TTC549 (cell line): ENCODE measurements around the gene MOB2.
"Not testable (repeated sequence)": the region's sequence is repeated elsewhere in the genome, so short reads cannot be mapped to it uniquely, and the experiment has no call there.

ENCODE experiments used
- FAIRE-seq: peaks from 2 replicates; lab custom pipeline; 2012; peaks lifted over from hg19 to GRCh38; lab: Jason Lieb, UNC

The MOB2 gene

DNA sequence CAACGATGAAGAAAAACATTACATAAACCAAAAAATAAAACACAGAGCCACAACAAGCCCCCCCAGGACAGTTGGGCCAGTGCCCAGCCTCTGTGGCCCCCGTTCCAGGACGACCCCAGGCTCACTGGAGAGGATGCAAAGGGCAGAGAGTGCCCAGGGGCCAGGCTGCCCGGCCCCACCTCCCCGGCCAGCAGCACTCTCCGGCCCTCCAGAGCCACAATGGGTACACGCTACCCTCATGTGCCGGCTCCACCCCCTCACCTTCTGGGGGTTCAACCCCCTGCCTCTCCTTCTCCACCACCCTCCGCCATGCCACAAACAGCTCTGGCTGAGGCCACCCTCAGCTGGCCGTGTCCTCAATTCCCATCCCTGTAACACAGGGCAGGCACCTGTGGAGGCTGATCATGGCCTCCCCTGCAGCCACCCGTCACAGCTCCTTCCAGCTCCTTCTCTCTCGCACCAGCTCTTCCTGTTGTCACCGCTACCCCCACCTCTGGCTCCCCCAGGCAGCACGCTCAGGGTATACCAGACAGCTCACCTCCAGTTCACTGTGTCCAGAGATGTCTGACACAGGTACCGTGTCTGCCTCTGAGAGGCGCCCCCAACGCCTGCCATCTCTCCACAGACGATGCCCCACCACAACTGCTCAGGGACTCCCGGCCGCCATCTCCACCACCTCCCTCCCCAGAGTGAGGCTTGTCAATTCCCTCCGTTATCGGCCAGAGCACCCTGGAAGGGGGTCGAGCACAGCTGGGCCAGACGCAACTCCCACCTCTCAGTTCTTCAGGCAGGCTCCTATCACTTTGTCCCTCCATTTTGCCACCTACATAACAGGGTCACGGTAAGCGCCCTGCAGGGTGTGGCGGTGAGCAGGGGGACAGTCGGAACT, 30.8 kb upstream of the MOB2 start:
- FAIRE-seq, result no peak

DNA sequence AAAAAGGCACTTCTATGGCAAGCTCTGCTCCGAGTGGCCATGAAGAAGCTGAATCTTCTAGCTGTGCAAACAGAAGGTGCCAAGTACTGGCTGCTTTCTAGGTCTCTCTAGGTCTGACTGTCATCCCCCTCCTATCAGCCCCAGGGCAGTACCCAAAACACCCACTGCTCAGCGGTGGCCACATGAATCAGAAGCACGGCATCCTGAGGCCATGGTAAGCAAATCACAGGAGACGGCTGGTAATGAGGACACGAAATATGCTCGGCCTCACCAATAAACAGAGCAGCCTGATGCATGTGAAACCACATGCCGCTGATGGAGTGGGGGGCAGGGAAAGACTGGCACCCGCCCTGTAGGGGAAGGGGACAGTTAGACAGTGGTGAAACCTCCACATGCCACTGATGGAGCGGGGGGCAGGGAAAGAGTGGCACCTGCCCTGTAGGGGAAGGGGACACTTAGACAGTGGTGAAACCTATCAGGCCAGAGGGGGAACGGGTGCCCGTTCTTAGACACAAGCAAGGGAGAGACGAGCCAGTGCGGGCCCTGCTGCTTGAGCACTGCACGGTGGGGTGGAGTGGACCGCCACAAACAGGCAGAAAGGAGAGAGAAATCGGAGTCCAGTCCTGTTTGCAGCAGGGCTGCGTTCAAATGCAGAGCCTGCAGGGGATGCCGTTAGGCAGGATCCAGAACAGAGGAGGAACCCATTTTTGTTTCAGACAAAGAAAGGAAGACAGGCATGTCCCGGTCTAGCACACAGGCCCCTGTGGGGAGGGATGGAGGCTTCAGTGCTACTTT, 29.9 kb upstream of the MOB2 start:
- FAIRE-seq, result no peak

DNA sequence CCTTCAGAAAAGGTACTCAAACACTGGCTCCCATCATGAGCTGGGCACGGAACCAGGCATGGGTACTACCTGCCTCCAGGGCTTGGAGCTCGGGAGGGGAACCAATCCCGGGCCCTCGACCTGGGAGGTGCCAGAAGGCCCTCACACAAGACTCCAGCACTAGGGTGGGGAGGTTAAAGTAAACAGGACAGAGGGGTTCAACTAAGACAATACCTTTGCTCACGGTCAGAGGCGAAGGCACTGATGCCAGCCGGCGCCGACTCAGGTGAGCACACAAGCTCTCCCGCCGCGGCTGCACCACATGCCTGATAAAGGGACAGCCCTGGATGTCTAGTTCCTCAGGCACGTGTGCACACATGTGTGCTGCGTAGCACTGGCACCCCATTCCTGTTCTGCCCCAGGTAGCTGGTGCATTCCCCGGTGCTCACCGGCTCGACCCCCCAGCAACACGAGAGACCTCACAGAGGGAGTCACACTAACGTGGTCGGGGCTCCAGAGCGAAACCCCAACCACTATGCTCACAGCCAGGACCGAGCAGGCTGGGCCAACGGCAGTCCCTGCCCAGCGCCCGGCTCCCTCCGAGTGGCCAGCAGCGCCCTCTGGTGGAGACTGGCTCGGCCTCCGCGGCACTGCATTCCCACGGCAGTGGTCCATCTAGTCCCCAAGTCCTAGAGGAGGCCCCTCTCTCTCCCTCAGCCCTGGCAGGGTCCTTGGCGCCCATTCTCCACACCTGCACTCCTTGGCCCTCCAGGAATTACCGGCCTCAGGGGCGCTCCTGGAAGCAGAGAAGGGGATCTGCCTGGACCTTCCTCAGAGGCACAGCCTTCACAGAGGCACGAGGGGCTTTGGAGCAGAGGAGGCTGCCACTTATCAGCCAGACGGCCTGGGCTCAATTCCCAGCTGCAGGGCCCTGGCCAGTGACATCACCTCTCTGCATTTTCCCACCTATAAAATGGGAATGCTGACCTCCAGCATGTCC, 28.8 kb upstream of the MOB2 start:
- no peak for FAIRE-seq

DNA sequence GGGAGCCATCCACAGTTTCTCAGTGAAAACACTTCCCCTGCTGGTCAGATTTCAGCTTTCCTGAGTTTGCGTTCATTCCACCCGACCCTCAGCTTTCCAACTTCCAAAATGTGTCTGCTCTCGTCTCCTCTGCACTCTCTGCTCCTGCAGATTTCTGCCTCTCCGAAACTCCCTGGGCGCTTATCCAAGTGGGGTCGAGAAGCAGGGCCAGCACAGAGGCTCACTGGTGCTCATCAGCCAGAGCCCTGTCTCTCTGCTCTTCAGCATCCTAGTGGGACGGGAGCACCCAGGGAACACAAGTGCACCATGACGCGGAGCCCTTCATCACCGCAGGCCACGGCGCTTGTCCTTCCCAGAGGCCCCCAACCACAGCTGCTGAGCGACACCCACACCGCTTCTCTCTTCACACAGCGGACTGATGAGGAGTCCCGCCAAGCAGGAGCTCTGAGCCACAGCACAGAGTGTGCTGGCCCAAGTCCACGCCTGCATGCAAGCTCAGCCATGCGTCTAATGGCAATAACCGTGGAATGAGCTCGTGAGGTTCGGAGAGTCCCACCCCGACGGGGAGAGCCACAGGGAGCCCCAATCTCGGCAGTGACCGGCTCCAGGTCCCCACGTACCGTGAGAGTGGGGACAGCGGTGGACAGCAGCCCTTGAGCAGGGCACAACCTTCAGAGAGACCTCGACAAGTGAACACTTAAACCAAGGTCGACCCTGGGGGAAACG, 27.9 kb upstream of the MOB2 start:
- no peak for FAIRE-seq

DNA sequence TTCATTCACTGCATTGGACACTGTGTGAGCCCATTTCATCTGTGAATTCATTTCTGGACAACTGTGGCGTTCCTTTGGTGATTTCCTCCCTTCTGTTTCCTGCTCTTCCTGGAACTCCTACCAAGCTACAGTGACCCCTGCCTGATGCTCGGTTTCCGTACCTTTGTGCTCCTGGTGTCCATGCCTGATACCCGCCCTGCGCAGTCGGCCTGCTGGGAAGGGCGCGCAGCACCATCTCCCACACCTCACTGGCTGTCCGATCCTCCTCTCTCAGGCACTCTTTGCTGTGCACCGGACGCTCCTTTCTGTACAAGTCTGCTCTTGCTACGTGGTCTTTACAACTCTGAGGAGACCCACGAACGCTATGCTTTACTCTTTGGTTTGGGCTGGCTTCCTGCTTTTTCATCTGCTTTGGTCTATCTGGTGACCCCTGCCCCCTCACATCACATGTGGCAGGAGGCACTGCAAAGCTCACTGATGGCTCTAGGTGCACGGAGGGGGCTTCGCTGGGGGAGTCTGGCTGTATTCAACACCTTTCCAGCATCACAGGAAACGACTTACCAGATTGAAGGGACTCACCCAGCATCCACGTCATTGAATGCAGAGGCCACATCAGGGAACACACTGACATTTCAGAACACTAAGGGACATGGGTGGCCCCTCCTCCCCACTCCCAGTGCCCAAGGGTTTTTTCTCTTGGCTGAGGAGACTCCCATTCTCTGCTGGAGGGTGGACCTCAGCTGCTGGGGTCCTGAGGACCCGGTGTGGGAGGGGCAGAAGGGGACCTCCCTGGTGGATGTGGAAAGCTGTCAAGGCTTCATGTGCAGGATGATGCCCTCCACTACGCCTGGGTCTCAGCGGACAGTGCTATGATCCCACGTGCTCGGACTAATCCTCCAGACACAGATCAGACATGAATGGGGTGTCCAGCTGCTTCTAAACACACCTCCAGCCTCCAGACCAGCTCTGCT, 27.0 kb upstream of the MOB2 start:
- no peak for FAIRE-seq

DNA sequence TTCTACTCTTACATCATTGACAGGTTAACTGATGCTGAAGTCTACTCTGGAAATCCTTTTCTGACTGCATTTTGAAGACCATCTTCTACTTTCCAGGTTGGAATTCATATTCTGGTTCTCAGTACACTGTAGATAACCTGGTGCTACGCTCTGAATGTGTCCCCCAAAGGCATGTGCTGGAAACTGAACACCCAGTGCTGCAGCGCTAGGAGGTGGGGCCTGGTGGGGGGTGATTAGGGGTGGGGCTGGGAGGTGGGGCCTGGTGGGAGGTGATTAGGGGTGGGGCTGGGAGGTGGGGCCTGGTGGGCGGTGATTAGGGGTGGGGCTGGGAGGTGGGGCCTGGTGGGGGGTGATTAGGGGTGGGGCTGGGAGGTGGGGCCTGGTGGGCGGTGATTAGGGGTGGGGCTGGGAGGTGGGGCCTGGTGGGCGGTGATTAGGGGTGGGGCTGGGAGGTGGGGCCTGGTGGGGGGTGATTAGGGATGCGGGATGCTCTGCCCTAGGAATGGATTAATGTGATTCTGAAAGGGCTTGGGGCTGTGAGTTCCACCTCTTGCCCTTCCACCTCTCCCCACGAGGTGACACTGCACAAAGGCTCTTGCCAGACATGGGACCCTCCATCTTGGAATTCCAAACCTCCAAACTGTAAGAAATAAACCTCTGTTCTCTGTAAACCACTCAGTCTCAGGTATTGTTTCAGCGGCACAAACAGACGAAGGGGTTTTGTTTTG, 26.1 kb upstream of the MOB2 start:
- FAIRE-seq, result not testable (repeated sequence)

DNA sequence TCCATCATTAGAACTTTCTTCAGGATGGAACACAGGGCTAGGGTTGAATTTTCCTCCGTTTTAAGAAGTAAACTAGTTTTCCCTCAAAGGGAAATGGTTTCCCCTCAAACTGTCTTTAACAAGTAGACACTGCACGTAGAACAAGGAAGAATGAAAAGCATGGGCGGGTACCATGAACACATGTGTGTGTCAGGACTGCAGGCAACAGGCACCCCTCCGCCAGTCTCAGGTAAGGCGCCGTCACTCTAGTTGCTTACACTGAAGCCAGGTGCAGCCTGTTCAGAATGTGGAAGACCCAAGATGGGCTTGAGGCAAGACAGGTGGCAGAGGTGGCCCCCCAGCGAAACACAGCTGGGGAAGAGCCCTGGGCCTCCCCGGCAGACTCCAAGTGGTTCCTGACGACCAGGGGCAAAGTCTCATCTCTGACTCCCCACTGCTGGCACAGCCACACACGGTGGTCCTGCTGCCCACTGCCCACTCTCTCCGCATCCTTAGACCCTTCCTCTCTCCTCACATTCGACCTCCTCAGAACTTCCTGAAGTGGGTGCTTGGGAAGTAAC, 25.4 kb upstream of the MOB2 start:
- FAIRE-seq, result no peak

DNA sequence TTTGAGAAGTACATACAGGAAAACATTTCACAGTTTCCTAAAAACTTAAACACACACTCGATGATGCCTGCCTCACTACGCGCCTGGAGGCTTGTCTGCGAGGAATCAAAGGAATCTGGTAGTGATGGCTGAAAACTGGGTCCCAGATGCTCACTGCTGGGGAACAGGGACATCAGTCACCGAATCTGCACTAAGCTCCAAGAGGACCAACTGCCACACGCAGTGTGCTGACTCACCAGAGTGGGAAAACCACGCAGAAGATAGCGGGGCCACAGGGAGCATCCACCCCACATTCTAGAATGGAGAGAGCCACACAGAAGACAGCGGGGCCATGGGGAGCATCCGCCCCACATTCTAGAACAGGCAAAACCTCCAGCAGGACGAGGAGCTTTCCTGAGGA, 24.3 kb upstream of the MOB2 start:
- no peak for FAIRE-seq

DNA sequence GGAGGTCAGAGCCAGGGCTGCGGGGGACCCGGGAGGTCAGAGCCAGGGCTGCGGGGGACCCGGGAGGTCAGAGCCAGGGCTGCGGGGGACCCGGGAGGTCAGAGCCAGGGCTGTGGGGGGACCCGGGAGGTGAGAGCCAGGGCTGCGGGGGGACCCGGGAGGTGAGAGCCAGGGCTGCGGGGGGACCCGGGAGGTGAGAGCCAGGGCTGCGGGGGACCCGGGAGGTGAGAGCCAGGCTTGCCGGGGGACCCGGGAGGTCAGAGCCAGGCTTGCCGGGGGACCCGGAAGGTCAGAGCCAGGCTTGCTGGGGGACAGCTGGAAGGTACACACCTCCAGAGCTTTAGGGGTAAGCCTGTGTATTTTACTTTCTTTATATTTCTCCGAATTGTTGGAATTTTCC, 23.8 kb upstream of the MOB2 start:
- not testable (repeated sequence) for FAIRE-seq

DNA sequence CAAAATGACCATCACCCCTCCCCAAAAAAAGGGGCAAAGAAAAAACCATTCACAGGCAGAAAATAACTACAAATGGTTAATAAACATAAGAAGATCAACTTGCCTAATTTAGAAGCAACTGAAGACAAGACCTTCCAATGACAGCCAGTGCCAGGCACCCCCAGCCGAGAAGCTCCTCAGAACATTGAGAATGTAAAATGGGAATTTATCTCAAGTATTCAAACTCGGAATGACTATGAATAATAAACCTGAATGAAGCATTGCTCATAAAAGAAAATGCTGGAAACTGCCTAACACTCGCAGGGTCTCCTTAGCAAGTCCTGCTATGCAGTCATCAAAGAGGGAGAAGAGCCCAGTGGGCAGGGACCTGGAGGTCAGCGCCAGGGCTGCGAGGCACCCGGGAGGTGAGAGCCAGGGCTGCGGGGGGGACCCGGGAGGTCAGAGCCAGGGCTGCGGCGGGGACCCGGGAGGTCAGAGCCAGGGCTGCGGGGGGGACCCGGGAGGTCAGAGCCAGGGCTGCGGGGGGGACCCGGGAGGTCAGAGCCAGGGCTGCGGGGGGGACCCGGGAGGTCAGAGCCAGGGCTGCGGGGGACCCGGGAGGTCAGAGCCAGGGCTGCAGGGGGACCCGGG, 23.2 kb upstream of the MOB2 start:
- FAIRE-seq, result no peak

DNA sequence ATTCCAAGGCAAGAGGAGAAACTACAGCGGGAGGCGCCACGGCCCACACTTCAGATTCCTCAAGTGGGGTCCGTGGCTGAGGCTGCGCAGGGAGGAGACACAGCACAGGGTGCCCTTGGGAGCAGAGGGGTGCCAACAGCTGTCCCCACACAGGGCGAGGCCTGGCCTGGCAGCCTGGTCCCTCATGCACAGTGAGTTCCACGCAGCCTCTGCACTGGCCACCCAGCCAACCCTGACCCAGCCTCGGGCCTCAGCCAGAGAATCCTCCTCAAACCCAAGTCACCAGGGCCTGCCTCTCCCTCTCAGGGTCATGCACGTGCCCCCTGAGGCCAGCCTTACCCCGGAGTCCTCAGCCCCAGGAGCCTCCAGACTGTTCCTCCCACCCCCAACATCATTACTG, 22.4 kb upstream of the MOB2 start:
- FAIRE-seq, result no peak

DNA sequence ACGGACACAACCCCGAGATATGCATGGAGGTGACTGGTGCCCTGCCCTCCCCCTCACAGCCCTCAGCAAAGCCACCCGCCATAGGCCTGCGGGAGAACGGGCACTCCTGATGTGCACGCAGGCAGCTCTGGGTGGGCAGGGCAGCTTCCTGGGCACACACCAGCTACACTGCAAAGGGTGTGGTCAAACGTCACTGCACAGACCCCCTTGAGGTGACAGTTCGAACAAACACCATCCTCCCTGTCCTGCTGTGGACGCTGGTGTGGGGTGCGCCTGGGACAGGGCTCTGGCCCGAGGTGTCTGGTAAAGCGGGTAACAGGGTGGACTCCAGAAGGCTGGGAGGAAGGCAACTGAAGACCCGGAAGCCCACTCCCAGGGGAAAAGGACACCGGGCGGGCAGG, 21.9 kb upstream of the MOB2 start:
- no peak for FAIRE-seq

DNA sequence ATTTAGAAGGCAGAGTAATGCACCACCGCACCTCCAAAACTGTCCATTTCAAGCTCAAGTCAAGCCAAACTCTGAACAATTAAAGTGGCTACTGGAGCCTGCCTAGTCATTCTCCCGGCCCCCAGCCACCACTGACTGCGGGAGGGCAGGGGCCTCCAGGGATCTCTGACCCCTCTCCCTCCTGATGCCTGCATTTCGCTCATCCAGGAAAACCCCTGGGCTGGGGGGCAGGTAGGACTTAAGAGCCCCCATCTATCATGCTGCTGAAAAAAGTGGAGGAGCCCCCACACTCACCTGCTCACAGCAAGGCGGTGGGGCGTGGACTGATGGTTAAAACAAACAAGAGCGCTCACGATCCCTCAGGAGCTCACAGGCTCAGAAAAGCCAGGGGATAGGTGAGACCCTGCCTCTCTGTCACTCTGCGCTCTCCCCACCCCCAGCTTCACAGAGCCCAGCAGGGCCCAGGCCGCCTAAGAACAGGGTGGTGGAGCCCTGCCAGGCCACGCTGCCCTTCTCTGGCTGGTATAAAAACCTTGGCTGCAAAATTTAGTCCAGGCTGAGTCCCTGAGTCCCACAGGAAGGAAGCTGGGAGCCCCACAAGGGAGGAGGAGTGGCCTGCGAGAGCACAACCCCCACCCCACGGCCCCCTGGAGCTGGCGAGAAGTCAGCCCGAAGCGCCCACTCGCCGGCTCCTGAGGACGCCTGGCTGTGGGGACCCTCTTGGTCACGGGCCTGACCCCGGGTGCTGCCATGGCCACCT, 21.0 kb upstream of the MOB2 start:
- no peak for FAIRE-seq

DNA sequence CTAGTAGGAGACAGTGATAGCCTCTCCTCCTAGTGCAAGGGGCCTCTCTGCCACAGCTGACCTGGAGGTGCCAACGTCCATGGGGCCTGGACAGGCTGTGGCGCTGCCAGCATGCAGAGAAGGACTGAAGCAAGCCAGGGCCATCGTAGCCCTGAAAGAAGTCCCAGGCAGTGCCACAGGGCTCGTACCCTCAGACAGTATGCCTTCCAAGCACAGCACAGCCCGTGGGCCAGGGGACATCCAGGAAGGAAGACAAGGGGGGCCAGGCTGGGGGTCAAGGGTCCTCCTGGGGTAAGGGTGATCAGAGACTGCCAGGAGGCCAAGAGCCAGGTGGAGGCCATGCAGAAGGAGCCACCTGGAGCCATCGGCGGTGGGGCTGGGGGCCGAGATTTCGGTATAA, 20.4 kb upstream of the MOB2 start:
- FAIRE-seq, result no peak

DNA sequence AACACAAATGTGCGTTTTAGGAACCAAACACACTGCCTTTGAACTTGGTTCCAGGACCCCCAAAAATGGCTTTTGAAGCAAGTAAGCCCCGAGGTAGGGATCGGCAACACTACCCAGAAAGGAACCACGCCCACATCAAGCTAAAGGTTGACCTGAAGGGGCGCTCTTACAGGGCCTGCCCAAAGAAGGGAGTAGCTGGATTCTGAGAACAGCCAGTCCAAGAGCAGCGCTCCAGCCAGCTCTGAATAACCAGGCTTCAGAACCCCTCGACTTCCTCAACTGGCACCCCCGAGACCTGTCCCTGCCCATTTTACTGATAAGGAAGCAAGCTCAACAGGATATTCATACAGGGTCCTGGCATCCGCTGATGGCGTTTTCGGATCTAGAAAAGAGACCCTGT, 18.9 kb upstream of the MOB2 start:
- FAIRE-seq, result no peak

DNA sequence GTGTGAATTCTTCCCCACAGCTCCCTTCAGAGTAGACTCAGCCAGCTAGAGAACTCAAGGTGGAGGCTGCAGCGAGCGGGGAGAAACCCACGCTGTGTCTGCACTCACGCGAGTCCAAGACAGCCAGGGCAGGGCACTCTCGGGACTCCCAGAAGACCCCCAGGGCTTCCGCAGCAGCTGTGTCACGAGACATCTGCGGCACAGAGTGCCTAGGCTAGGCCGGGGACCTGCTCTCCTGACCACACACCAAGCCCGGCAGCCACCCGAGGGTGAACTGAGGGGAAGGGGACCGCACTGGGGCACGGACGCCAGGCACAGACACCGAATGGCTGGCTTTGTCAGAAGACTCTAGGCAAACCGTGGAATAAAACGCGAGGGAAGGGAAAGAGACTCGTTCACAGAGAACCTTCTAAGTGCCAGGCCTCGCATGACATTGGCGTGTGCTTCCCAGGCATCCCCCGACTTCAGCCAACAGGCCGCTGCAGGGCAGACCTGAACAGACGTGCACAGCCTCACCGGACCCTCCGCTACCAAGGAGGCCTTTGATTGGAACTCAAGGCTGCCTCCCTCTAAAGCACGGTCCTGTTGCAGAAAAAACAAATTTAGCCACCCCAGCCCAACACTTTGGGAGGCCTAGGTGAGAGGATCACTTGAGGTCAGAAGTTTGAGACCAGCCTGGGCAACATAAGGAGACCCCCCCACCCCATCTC, 18.2 kb upstream of the MOB2 start:
- no peak for FAIRE-seq

DNA sequence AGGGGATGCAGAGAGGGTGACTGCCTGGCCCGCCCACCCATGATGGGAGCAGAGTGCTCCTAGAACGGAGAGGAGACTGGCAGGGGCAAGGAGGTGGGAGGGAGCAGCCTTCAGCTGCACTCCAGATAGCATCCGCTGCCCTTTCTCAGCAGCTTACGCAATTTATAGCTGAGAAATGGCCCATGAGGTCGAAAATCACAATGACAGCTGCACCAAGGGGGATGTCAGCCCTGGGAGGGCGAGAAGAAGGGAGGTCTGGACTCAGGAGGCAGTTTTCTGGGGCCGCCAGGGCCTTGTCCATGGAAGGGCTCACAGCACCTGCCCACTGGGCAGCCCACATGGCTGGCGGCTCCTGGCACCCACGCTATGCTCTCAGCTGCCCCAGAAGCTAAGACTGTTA, 17.6 kb upstream of the MOB2 start:
- no peak for FAIRE-seq

DNA sequence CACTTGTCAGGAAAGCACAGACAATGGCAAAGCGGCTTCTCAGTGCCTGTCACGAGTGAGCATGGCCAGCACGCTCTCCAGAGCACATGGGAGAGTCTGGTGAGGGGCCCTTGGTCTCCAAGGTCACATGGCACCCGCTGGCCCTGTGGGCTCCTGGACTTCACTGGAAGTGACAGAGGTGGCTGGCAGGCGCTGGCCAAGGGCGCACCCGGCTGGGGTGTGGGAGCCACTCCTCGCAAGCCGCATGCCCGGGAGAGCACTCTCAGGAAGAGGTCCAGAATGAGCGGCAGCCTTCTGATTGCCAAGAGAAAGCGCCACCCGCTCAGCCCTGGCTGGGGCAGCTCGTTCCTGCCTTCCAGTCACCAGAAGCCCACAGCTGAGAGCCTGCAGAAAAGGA, 17.1 kb upstream of the MOB2 start:
- no peak for FAIRE-seq
